Memory B cell (primary cell): ENCODE results near the gene HEG1.
"Not testable (repeated sequence)": the region's sequence is repeated elsewhere in the genome, so short reads cannot be mapped to it uniquely, and the experiment has no call there.

Source experiments
- ATAC-seq: fragments of 150-1000 bp; cut with Tn5 transposase; 2 replicates; pipeline ENCODE4 v1.10.0; 2021; ENCODE audit warnings: low read depth, mild to moderate bottlenecking, moderate library complexity
- DNase-seq, 2 donors: peaks; one replicate each; pipeline ENCODE4 v3.0.0; 2022; ENCODE audit warnings: low spot score in 2 of 2
- H3K27ac Mint-ChIP-seq: one replicate; pipeline ENCODE4 v1.8.0; 2022; ENCODE audit warnings: mild to moderate bottlenecking, moderate library complexity, mixed read lengths
- H3K27me3 Mint-ChIP-seq: one replicate; pipeline ENCODE4 v1.8.0; 2022; ENCODE audit warnings: mixed read lengths
- H3K36me3 Mint-ChIP-seq: one replicate; pipeline ENCODE4 v1.8.0; 2022; ENCODE audit warnings: mild to moderate bottlenecking, mixed read lengths
- H3K4me1 Mint-ChIP-seq: one replicate; pipeline ENCODE4 v1.8.0; 2022; ENCODE audit warnings: mixed read lengths
- H3K4me3 Mint-ChIP-seq: one replicate; pipeline ENCODE4 v1.8.0; 2022; ENCODE audit warnings: mild to moderate bottlenecking, moderate library complexity, mixed read lengths
- H3K9me3 Mint-ChIP-seq: one replicate; pipeline ENCODE4 v1.8.0; 2022; ENCODE audit warnings: mixed read lengths

The HEG1 gene

GRCh38 chr3:124966521-124967445 is 89.0 kb downstream of the HEG1 start:
- Mint-ChIP-seq H3K27ac (no peak overlapping the region), H3K4me3 (no peak overlapping the region), H3K4me1 (no peaks in the 10 kb centered on the region), H3K9me3 (no peaks in the 10 kb centered on the region), H3K36me3 (peaks cover 11% of the 10 kb centered on the region), H3K27me3 (no peaks in the 10 kb centered on the region)
- DNase-seq (no peak), ATAC-seq (no peak)

GRCh38 chr3:124965413-124965812 is 90.4 kb downstream of the HEG1 start:
- ATAC-seq (no peak), DNase-seq (no peak)
- Mint-ChIP-seq H3K4me3 (no peak overlapping the region), H3K4me1 (no peaks in the 10 kb centered on the region), H3K27ac (no peak overlapping the region), H3K27me3 (no peaks in the 10 kb centered on the region), H3K36me3 (peaks cover 6% of the 10 kb centered on the region), H3K9me3 (no peaks in the 10 kb centered on the region)

GRCh38 chr3:124964387-124964786 is 91.4 kb downstream of the HEG1 start:
- Mint-ChIP-seq H3K27me3 (no peaks in the 10 kb centered on the region), H3K4me1 (no peaks in the 10 kb centered on the region), H3K36me3 (peaks cover 1% of the 10 kb centered on the region), H3K4me3 (no peak overlapping the region), H3K27ac (no peak overlapping the region), H3K9me3 (no peaks in the 10 kb centered on the region)
- DNase-seq, result no peak
- ATAC-seq, result no peak

DNA sequence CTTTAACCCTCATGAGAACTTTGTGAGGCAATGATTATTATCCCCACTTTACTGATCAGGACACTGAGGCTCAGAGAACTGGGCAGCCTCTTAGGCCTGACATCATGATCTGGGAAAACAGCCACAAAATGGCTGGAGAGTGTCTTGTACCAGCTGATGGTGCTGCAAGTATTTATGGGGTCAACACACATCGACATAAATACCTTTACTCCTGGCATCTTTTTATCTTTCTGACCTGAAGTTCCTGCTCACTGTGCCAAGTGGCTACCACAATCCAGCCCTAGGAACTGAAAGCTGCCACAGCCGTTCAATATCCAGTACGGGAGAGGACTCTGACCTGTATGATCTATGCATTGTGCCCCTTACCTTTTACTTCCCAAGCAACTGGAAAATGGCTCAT is 92.0 kb downstream of the HEG1 start:
- no peaks in the 10 kb centered on the region for H3K4me1 Mint-ChIP-seq
- no peak for ATAC-seq
- no peaks in the 10 kb centered on the region for H3K27me3 Mint-ChIP-seq
- no peak for DNase-seq
- H3K4me3 Mint-ChIP-seq, result no peak overlapping the region
- H3K36me3 Mint-ChIP-seq, result no peaks in the 10 kb centered on the region
- no peak overlapping the region for H3K27ac Mint-ChIP-seq
- H3K9me3 Mint-ChIP-seq, result no peaks in the 10 kb centered on the region

- Mint-ChIP-seq H3K4me3 (no peak overlapping the region), H3K9me3 (no peaks in the 10 kb centered on the region), H3K27ac (no peak overlapping the region), H3K4me1 (no peaks in the 10 kb centered on the region), H3K27me3 (no peaks in the 10 kb centered on the region), H3K36me3 (no peaks in the 10 kb centered on the region)
- no peak for ATAC-seq
- no peak for DNase-seq
Observed at GRCh38 chr3:124962403-124962940, 93.3 kb downstream of the HEG1 start.

DNA sequence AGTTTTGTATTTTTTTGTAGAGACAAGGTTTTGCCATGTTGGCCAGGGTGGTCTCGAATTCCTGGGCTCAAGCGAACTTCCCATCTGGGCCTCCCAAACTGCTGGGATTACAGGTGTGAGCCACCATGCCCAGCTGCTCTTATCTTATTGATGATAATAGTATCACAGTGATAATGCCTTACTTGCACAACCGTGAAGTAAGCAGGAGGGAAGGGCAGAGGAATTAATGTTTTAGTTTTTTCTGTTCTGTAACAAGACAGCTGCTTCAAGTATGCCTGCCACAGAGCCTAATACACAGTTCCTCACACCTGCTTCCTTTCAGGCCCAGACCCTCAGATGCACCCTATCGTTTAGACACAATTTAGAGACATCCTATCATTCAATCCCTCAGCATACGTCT is 95.1 kb downstream of the HEG1 start:
- H3K4me3 Mint-ChIP-seq, result no peak overlapping the region
- no peaks in the 10 kb centered on the region for H3K9me3 Mint-ChIP-seq
- peaks cover 3% of the 10 kb centered on the region for H3K27me3 Mint-ChIP-seq
- H3K36me3 Mint-ChIP-seq, result peaks cover 3% of the 10 kb centered on the region
- DNase-seq (no peak), ATAC-seq (no peak)
- H3K4me1 Mint-ChIP-seq, result no peaks in the 10 kb centered on the region
- no peak overlapping the region for H3K27ac Mint-ChIP-seq

DNA sequence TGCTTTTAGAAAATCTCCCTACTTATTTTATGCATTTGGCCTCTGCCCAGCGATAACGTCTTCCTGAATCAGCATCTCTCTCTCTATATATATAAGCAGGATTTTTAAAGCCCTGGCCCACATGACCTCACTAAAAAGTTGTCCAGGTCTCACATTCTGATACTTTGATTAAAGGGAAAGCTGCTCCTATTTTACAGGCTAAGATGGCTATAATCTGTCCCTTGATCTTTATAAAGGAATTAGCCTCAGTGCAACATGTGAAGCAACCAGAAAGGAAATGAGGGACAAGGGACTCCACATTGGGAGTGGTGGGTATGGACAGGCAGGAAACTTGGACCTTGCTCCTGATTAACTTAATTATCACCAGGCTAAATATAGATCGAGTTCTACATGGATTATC is 95.7 kb downstream of the HEG1 start:
- Mint-ChIP-seq H3K4me3 (no peak overlapping the region), H3K4me1 (no peaks in the 10 kb centered on the region)
- ATAC-seq, result no peak

DNA sequence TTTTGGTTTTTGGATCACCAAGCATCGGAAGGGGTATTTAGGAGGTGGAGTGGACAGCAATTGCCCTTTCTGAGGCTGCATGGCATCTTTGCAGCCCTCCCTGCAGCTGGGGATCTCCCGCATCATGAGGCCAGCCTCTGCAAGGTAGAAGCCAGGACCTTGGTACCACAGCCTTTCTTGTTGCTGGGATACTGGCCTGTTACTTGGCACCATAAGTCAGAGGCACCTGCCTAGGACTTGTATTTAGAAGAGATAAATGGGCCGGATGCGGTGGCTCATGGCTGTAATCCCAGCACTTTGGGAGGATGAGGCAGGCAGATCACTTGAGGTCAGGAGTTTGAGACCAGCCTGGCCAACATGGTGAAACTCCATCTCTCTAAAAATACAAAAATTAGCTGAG is 97.8 kb downstream of the HEG1 start:
- ATAC-seq, H3K9me3 Mint-ChIP-seq, H3K27me3 Mint-ChIP-seq, H3K27ac Mint-ChIP-seq, DNase-seq, H3K4me1 Mint-ChIP-seq, H3K4me3 Mint-ChIP-seq, H3K36me3 Mint-ChIP-seq: not testable (repeated sequence)

More for the DNA sequence above, 95.7 kb downstream of the HEG1 start:
- peaks cover 3% of the 10 kb centered on the region for H3K36me3 Mint-ChIP-seq
- peaks cover 3% of the 10 kb centered on the region for H3K27me3 Mint-ChIP-seq
- no peak for DNase-seq
- H3K27ac Mint-ChIP-seq, result no peak overlapping the region
- no peaks in the 10 kb centered on the region for H3K9me3 Mint-ChIP-seq

DNA sequence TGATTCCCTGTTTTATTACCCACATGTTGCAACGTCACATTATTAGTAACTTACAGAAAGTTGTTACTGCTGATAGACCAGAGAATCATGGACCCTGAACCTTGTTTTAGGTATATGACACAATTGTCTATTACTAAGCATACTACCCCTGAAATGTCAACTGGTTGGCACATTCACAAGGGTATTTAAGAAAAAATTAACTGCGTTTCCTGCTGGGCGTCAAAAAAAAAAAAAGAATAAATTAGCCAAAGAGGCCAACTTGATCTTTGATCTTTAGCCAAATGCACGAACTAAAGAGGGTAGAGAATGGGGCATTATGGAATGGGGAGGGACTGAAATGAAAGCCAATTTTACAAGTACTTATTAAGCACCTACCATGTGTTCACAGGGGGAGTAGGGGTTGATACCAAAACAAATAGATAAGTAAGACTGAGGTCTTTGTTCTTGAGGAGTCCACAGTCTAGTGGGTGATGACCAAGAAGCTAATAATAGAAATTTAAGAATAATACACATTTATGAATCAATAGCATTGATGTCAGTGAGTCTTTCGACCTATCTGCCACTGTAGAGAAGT is 103.4 kb downstream of the HEG1 start:
- Mint-ChIP-seq H3K9me3 (no peaks in the 10 kb centered on the region), H3K4me3 (no peak overlapping the region), H3K4me1 (no peaks in the 10 kb centered on the region), H3K27ac (no peak overlapping the region), H3K27me3 (peaks cover 3% of the 10 kb centered on the region), H3K36me3 (peaks cover 3% of the 10 kb centered on the region)
- DNase-seq (no peak), ATAC-seq (no peak)

DNA sequence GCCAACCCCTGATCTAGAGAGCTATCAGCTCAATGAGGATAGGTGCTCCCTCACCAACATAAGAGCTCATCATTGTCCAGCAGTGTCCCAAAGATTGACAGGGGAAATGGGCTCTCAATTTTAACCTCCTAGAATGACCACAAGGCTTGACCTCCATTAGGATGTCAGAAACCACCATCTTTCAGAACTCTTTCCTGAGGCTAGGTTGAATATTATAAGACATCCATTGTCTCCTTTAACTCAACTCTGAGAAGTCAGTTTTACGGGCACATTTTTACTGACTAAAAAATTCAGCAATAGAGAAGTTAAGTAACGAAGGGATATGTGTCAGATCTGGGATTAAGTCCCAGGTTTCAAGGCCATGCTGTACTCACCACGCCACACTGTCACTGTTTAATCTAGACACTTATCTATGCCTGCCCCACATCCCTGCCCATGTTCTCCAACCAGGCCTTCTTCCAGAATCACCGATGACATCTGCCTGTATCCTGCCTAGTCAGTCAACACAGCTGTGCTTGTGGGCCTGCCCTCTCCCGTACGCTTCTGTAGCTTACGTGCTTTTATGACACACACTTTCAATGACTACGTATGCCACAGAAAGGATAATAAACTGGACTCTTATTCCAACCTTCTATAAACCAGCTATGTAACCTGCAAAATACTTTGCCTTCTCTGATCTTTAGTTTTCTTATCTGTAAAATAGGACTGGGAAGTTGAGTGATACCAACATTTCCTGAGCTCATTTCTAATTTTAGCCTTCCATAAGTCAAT is 104.1 kb downstream of the HEG1 start:
- H3K27ac Mint-ChIP-seq, result no peak overlapping the region
- ATAC-seq (no peak), DNase-seq (no peak)
- no peak overlapping the region for H3K4me3 Mint-ChIP-seq
- H3K36me3 Mint-ChIP-seq, result no peaks in the 10 kb centered on the region
- H3K9me3 Mint-ChIP-seq, result no peaks in the 10 kb centered on the region
- peaks cover 2% of the 10 kb centered on the region for H3K27me3 Mint-ChIP-seq
- H3K4me1 Mint-ChIP-seq, result no peaks in the 10 kb centered on the region

- ATAC-seq, result no peak
Observed at GRCh38 chr3:124950026-124950425, 105.8 kb downstream of the HEG1 start.

GRCh38 chr3:124942613-124943012 is 113.2 kb downstream of the HEG1 start:
- Mint-ChIP-seq H3K36me3 (peaks cover 3% of the 10 kb centered on the region), H3K4me1 (no peaks in the 10 kb centered on the region), H3K27ac (no peak overlapping the region), H3K9me3 (no peaks in the 10 kb centered on the region), H3K27me3 (peaks cover 6% of the 10 kb centered on the region), H3K4me3 (no peak overlapping the region)
- DNase-seq (no peak), ATAC-seq (no peak)

More at GRCh38 chr3:124950026-124950425, 105.8 kb downstream of the HEG1 start:
- Mint-ChIP-seq H3K4me3 (no peak overlapping the region), H3K27me3 (peaks cover 2% of the 10 kb centered on the region), H3K4me1 (no peaks in the 10 kb centered on the region), H3K27ac (no peak overlapping the region), H3K9me3 (no peaks in the 10 kb centered on the region), H3K36me3 (no peaks in the 10 kb centered on the region)
- DNase-seq, result no peak

DNA sequence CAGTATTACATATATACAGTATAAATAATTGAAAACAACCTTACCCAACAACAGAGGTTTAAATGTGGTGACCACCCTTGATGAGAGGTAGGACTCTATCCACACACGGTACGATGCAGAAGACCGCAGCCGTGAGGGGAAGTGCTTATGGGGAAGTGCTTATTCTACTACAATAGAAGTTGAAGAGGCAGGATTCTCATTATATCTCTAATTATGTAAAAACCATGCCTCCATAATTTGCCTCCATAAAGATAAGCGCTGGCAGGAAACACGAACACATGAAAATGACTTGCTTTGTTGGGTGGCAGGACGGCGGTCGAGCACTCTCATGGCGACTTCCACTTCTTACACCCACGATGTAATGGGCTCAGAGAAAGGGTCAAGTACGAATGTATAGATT is 114.0 kb downstream of the HEG1 start:
- H3K4me1 Mint-ChIP-seq, result no peaks in the 10 kb centered on the region
- no peak overlapping the region for H3K27ac Mint-ChIP-seq
- peaks cover 2% of the 10 kb centered on the region for H3K9me3 Mint-ChIP-seq
- no peak overlapping the region for H3K4me3 Mint-ChIP-seq
- DNase-seq (no peak), ATAC-seq (peak; percentile 34)
- H3K27me3 Mint-ChIP-seq, result peaks cover 6% of the 10 kb centered on the region
- peaks cover 3% of the 10 kb centered on the region for H3K36me3 Mint-ChIP-seq

DNA sequence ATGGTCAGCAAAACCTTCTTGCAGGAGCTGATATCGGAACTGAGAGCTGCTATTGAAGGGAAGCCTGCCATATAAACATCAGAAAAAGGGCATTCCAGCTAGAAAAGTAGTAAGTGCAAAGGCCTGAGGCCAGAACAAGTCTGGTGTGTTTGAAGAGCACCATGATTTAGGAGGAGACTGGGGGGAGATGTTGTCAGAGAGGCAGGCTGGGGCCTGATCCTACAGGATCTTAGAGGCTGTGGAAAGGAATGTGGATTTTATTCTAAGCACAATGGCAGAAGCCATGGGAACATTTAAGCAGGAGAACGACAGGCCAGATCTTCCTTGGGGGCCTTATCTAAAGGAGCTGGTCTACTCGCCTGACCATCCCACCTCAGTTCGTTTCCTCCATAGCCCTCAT is 116.1 kb downstream of the HEG1 start:
- peaks cover 4% of the 10 kb centered on the region for H3K27me3 Mint-ChIP-seq
- no peak overlapping the region for H3K27ac Mint-ChIP-seq
- H3K4me3 Mint-ChIP-seq, result no peak overlapping the region
- ATAC-seq (no peak), DNase-seq (no peak)
- H3K4me1 Mint-ChIP-seq, result no peaks in the 10 kb centered on the region
- peaks cover under 1% of the 10 kb centered on the region for H3K36me3 Mint-ChIP-seq
- H3K9me3 Mint-ChIP-seq, result peaks cover 2% of the 10 kb centered on the region
